ENCODE results near the gene PRMT3.
"Not testable (repeated sequence)": the region's sequence is repeated elsewhere in the genome, so short reads cannot be mapped to it uniquely, and the experiment has no call there.

The PRMT3 gene

DNA sequence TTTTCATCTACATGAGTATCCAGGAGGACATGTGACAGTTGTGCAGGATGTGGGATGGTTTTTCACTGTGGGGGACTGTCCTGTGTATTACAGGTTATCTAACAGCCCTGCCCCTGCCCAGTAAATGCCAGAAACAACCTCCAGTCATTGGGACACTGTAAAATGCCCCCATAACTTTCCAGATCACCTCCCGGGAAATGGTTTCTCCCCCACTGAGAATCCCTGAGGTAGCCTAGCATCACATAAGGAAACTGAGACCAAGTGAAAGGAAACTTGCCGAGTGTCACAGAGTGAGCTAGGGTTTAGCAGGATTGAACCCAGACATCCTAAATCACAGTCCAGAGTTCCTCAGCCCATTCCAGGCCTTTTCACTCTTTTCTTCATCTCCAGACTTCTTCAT, 163.6 kb downstream of the PRMT3 start:
- peaks cover under 1% of the 10 kb centered on the region for H3K4me1 Mint-ChIP-seq
- no peaks in the 10 kb centered on the region for H3K36me3 Mint-ChIP-seq
- H3K4me3 Mint-ChIP-seq = no peak overlapping the region
- DNase-seq (ENCODE audit: low spot score in 2 of 2) = no peak
- ATAC-seq = no peak
- no peak overlapping the region for H3K27ac Mint-ChIP-seq
- H3K9me3 Mint-ChIP-seq = no peaks in the 10 kb centered on the region

DNA sequence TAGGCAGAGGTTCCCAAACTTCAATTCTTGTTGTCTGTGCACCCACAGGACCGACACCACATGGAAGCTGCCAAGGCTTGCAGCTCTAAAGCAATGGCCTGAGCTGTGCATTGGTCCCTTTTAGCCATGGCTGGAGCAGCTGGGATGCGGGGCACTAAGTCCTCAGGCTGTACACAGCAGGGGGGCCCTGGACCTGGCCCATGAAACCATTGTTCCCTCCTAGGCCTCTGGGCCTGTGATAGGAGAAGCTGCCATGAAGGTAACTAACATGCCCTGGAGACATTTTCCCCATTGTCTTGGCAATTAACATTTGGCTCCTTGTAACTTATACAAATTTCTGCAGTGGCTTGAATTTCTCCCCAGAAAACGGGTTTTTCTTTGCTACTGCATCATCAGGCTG, 168.3 kb downstream of the PRMT3 start:
- no peaks in the 10 kb centered on the region for H3K36me3 Mint-ChIP-seq
- ATAC-seq = no peak
- no peak overlapping the region for H3K4me3 Mint-ChIP-seq
- no peak overlapping the region for H3K27ac Mint-ChIP-seq
- DNase-seq (ENCODE audit: low spot score in 2 of 2) = no peak
- no peaks in the 10 kb centered on the region for H3K4me1 Mint-ChIP-seq
- no peaks in the 10 kb centered on the region for H3K9me3 Mint-ChIP-seq

DNA sequence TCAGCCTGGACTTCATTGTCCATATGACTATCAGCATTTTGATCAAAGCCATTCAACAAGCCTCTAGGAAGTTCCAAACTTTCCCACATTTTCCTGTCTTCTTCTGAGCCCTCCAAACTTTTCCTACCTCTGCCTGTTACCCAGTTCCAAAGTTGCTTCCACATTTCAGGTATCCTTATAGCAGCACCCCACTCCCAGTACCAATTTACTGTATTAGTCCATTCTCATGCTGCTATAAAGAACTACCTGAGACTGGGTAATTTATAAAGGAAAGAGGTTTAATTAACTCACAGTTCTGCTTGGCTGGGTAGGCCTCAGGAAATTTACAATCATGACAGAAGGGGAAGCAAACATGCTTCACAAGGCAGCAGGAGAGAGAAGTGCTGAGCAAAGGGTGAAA, 168.9 kb downstream of the PRMT3 start:
- H3K4me3 Mint-ChIP-seq; DNase-seq (ENCODE audit: low spot score in 2 of 2); H3K27ac Mint-ChIP-seq; H3K36me3 Mint-ChIP-seq; H3K9me3 Mint-ChIP-seq; H3K4me1 Mint-ChIP-seq; ATAC-seq: not testable (repeated sequence)

DNA sequence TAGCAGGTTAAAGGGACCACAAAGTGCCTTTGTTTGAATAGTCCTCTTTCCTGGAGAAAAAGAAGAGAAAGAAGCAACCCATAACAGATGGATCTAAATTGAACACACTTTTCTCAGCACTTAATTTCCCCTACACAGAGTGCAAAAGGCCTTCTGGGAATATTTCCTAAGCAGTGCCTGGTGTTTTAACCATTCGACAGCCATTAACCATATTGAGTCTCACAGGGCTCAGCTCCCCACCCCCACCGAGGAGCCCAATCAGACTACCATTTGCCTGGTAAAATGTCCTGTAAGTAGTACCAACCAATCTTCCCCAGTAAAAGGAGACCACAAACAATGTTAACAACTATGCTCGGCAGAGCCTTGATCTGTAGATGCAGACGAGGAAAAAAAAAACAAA, 171.2 kb downstream of the PRMT3 start:
- H3K36me3 Mint-ChIP-seq = no peaks in the 10 kb centered on the region
- ATAC-seq = no peak
- no peaks in the 10 kb centered on the region for H3K4me1 Mint-ChIP-seq
- no peak for DNase-seq (ENCODE audit: low spot score in 2 of 2)
- no peak overlapping the region for H3K4me3 Mint-ChIP-seq
- no peaks in the 10 kb centered on the region for H3K9me3 Mint-ChIP-seq
- H3K27ac Mint-ChIP-seq = no peak overlapping the region

Data from stimulated activated effector memory CD8-positive, alpha-beta T cell treated with anti-CD3 and anti-CD28 coated beads, Interleukin-12 subunit alpha, Interleukin-12 subunit beta, amount 100 ng/mL, for 72 hours (primary cell).